Limb (tissue), 2 donors: Measurements from ENCODE around the gene CCNO.

Source experiments
- DNase-seq, 2 donors: peaks; one replicate each; pipeline ENCODE4 v3.0.0-alpha.2; 2016; ENCODE audit errors: extremely low spot score in 2 of 2

CCNO gene

GRCh38 chr5:55232985-55233928 lies at the start of gene CCNO:
Gene CCNO (minus strand): TSS chr5:55233608. CDS start chr5:55233523, 85 bp downstream.
- peak in 1 of 2 donors; percentile 77 for DNase-seq

GRCh38 chr5:55278778-55279177 lies 45.4 kb upstream of the CCNO start:
- no peak for DNase-seq

- no peak for DNase-seq
Measured at GRCh38 chr5:55276771-55277170, 43.4 kb upstream of the CCNO start.

GRCh38 chr5:55258339-55258738 lies 24.9 kb upstream of the CCNO start:
- no peak for DNase-seq

- no peak for DNase-seq
Measured at GRCh38 chr5:55254802-55255201, 21.4 kb upstream of the CCNO start.

- no peak for DNase-seq
Measured at GRCh38 chr5:55250064-55250463, 16.7 kb upstream of the CCNO start.

GRCh38 chr5:55241746-55242145 lies 8.3 kb upstream of the CCNO start:
- DNase-seq = no peak

- DNase-seq = no peak
Measured at GRCh38 chr5:55236800-55237199, 3.4 kb upstream of the CCNO start.

GRCh38 chr5:55234121-55234700 lies 803 bp upstream of the CCNO start:
- DNase-seq = peak in 1 of 2 donors; percentile 45

GRCh38 chr5:55232271-55232984 lies 980 bp downstream of the CCNO start:
- peak in 1 of 2 donors; percentile 68 for DNase-seq

- DNase-seq = no peak
Measured at GRCh38 chr5:55231919-55232270, 1.5 kb downstream of the CCNO start.

GRCh38 chr5:55231029-55231918 lies 2.1 kb downstream of the CCNO start:
- DNase-seq = peak in 1 of 2 donors; percentile 64

GRCh38 chr5:55230086-55230629 lies 3.2 kb downstream of the CCNO start:
- no peak for DNase-seq

GRCh38 chr5:55227664-55228430 lies 5.6 kb downstream of the CCNO start:
- no peak for DNase-seq

- DNase-seq = peak in 1 of 2 donors; percentile 68
Measured at GRCh38 chr5:55226934-55227663, 6.3 kb downstream of the CCNO start, which contains the start of gene MCIDAS. Gene MCIDAS (minus strand): TSS chr5:55227315. CDS start chr5:55227138, 177 bp downstream.

- peak in 1 of 2 donors; percentile 85 for DNase-seq
Measured at GRCh38 chr5:55226027-55226933, 7.1 kb downstream of the CCNO start.

- DNase-seq = no peak
Measured at GRCh38 chr5:55225346-55225745, 8.1 kb downstream of the CCNO start.

- DNase-seq = no peak
Measured at GRCh38 chr5:55223812-55224240, 9.6 kb downstream of the CCNO start.
